Measurements from ENCODE around the gene INSIG1. TPM values are rescaled to one million over a fixed set of nuclear protein-coding genes. Genes with fewer than 3 reads are reported as not detected.

The INSIG1 gene
- total and polyA plus RNA-seq, 8 donors, result 13.0 to 59.2 (median 37.1) TPM

GRCh38 chr7:155355176-155355575, 57.5 kb downstream of the INSIG1 start:
- Histone ChIP-seq H3K27me3 (peaks cover 0 to 4% (median 0%) of the 10 kb centered on the region in 4 donors), H3K4me1 (no peaks in the 10 kb centered on the region), H3K36me3 (no peaks in the 10 kb centered on the region), H3K9me3 (no peaks in the 10 kb centered on the region), H3K4me3 (no peak overlapping the region), H3K27ac (no peak overlapping the region)
- intact Hi-C loops (cut with DNase I), result loop anchor here in 1 of 3 donors (10.0 kb wide), 1 partner anchor 440 kb away; no protein-coding TSS in a partner anchor
- no peak for FAIRE-seq
- TF ChIP-seq CTCF (IDR thresholded peaks at IDR 0.05), result no peak
- 74 to 83% methylated on average over 9 to 11 of the region's 11 CpGs for WGBS, 2 donors
- no peak for ATAC-seq
- DNase-seq, result peak in 1 of 6 donors; percentile 38

GRCh38 chr7:155355745-155356144, 58.1 kb downstream of the INSIG1 start:
- ATAC-seq, result no peak
- WGBS, 2 donors, result 81% methylated on average over 8 of the region's 8 CpGs

GRCh38 chr7:155356323-155357105, 58.8 kb downstream of the INSIG1 start:
- DNase-seq (peak in 3 of 6 donors; percentile 21 to 63 (median 48)), FAIRE-seq (no peak), ATAC-seq (peak; percentile 24 to 73 (median 62))
- no peak overlapping the region for H3K27ac ChIP-seq
- peaks cover 0 to 4% (median 0%) of the 10 kb centered on the region in 4 donors for H3K27me3 ChIP-seq
- H3K36me3 ChIP-seq, result no peaks in the 10 kb centered on the region
- 33 to 35% methylated on average over 14 of the region's 14 CpGs for WGBS, 2 donors
- TF ChIP-seq CTCF (IDR thresholded peaks at IDR 0.05), result peak; percentile 15 to 30 (median 28)
- no peaks in the 10 kb centered on the region for H3K4me1 ChIP-seq
- intact Hi-C loops (cut with DNase I), result loop anchor here in 1 of 3 donors (10.0 kb wide), 1 partner anchor 442 kb away; no protein-coding TSS in a partner anchor
- no peaks in the 10 kb centered on the region for H3K9me3 ChIP-seq
- no peak overlapping the region for H3K4me3 ChIP-seq

More at GRCh38 chr7:155355745-155356144, 58.1 kb downstream of the INSIG1 start:
- Histone ChIP-seq H3K4me3 (no peak overlapping the region), H3K27me3 (peaks cover 0 to 4% (median 0%) of the 10 kb centered on the region in 4 donors), H3K27ac (no peak overlapping the region), H3K9me3 (no peaks in the 10 kb centered on the region), H3K4me1 (no peaks in the 10 kb centered on the region), H3K36me3 (no peaks in the 10 kb centered on the region)
- DNase-seq (peak in 1 of 6 donors; percentile 30), FAIRE-seq (no peak)
- intact Hi-C loops (cut with DNase I), result loop anchor here in 1 of 3 donors (10.0 kb wide), 1 partner anchor 441 kb away; no protein-coding TSS in a partner anchor
- TF ChIP-seq CTCF (IDR thresholded peaks at IDR 0.05), result no peak

GRCh38 chr7:155357573-155358041, 59.9 kb downstream of the INSIG1 start:
- H3K27me3 ChIP-seq, result peaks cover 0 to 4% (median 0%) of the 10 kb centered on the region in 4 donors
- 63 to 66% methylated on average over 14 of the region's 14 CpGs for WGBS, 2 donors

More at GRCh38 chr7:155357573-155358041, 59.9 kb downstream of the INSIG1 start:
- H3K9me3 ChIP-seq, result no peaks in the 10 kb centered on the region
- FAIRE-seq, result no peak
- H3K27ac ChIP-seq, result no peak overlapping the region
- intact Hi-C loops (cut with DNase I), result loop anchor here in 1 of 3 donors (10.0 kb wide), 1 partner anchor 443 kb away; no protein-coding TSS in a partner anchor
- H3K4me3 ChIP-seq, result no peak overlapping the region
- peak in 1 of 4 donors; percentile 53 for ATAC-seq
- H3K4me1 ChIP-seq, result no peaks in the 10 kb centered on the region
- H3K36me3 ChIP-seq, result no peaks in the 10 kb centered on the region
- DNase-seq, result peak in 1 of 6 donors; percentile 40
- no peak for TF ChIP-seq CTCF (IDR thresholded peaks at IDR 0.05)
